Activated CD4-positive, alpha-beta T cell treated with anti-CD3 and anti-CD28 coated beads, Interleukin-2, amount 50 U/mL, for 4 hours (primary cell): ENCODE data around the gene ACAD10.

Experiments used
- DNase-seq, 2 experiments: peaks; one replicate each; pipeline ENCODE4 v3.0.0-alpha.2; 2020

Gene ACAD10

GRCh38 chr12:111780166-111780565 lies 94.3 kb downstream of the ACAD10 start:
- DNase-seq = no peak

- no peak for DNase-seq
Observed at GRCh38 chr12:111780615-111781014, 94.8 kb downstream of the ACAD10 start.

DNA sequence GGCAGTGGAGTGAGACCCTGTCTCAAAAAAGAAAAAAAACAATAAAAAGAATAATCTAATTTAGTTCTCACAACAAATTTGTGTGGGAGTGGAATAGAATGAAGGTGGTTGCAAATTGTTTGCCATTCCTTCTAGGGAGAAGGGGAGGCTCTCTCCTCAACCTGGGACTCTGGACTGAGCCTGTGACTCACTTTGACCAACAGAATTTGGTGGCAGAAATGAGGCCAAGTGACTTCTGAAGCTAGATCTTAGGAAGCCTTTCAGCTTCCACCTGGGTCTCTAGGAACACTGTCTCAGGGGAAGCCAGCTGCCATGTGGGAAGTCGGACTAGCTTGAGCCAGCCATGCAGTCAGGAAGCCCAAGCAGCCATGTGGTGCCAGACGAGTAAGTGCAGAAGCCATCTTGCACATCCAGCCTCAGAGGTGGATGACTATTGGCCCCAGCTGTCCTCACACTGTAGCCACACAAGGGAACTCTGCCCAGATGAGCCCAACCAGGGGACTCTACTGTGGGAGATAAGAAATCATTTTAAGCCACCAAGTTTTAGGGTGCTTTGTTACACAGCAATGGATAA lies 95.3 kb downstream of the ACAD10 start:
- DNase-seq = no peak

DNA sequence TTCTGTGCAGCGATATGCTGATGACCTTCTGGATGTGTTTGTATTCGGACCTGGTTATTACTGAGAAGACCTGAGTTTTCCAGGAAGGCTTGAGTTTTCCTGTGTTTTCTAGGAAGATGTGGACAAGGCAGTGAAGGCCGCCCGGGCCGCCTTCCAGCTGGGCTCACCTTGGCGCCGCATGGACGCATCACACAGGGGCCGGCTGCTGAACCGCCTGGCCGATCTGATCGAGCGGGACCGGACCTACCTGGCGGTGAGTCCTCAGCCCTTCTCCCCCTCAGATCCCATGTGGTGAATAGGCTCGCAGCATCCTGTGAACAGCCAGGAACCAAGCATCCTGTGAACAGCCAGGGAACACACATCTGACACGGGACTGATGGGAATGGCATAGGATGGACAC lies 97.2 kb downstream of the ACAD10 start:
- no peak for DNase-seq

DNA sequence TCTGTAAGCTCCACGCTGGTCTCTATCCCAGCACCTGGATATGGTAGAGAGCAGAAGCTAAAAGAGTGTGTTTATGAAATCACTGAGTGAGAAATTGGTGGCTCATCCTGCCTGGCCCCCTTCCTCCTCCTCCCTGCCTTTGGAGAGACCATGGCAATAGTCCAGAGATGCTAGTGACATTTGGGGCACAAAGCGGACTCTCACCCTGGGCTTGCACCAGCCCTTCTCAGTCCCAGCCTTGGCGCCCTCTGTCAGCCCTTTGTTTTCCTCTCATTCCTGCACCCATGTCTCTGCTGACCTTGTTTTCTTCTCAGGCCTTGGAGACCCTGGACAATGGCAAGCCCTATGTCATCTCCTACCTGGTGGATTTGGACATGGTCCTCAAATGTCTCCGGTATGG lies 99.1 kb downstream of the ACAD10 start:
- DNase-seq = no peak

DNA sequence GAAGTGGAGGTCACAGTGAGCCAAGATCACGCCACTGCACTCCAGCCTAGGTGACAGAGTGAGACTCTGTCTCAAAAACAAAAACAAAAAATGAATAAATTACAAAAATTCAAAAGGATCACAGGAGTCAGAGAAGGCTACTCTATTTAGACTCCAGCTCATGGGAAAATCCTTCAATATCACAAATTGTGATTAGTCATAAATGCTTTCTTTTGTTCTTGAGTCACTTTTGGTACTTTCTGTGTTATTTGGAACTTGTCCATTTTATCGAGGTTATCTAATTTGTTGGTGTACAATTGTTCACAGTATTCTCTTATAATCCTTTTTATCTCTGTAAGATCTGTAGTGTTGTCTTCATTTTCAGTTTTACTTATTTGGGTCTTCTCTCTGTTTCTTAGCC lies 99.8 kb downstream of the ACAD10 start:
- DNase-seq = no peak

GRCh38 chr12:111788178-111788654 lies 102.4 kb downstream of the ACAD10 start:
- DNase-seq = no peak

GRCh38 chr12:111789779-111790178 lies 103.9 kb downstream of the ACAD10 start:
- no peak for DNase-seq

DNA sequence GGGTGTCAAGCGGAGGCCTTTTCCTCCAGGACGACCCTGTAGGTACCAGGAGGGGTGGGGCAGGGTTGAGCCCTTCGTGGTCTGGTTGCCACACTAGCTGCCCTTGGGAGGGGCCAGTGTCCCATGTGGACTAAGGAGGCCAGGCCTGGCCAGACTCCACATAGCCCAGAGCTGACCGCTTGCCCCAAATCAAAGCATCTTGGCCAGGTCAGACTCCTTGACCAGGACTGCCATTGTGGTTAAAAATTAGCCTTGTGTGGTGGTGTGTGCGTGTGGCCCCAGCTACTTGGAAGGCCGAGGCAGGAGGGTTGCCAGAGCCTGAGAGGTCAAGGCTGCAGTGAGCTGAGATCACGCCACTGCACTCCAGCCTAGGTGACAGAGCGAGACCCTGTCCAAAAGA lies 105.7 kb downstream of the ACAD10 start:
- no peak for DNase-seq

- DNase-seq = no peak
Observed at GRCh38 chr12:111792155-111792855, 106.5 kb downstream of the ACAD10 start.

DNA sequence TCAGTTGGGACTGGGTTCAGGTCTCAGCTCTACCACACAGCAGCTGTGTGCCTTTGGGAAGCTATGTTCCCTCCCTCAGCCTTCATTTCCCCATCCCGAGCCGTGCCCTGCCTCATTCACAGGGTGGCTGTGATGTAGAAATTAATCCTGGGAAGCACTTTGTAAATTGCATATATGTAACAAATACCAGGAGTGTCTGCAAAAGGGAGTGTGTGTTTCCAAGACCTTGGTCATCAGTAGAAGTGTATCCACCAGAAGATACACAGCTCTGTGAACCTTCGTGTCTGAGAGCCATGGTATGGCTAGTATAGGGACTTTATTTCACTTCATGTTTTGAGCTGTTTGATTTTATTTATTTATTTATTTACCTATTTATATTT lies 107.0 kb downstream of the ACAD10 start:
- no peak for DNase-seq

DNA sequence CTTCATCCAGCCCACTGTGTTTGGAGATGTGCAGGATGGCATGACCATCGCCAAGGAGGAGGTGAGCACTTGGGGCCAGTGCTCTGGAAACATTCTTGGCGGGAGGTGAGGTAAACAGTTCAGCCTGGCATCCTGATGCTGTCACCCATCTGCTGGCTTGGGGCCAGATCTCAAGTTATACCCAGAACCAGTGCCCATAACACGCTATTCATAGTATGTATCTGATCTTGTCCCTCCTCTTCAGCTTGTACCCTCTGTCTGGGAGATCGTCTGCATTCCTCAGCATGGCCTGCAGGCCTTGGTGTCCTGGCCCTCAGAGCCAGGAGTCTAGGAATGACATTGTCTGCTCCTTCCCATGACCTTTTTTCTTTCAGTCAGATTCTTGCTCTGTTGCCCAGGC lies 112.3 kb downstream of the ACAD10 start:
- no peak for DNase-seq

DNA sequence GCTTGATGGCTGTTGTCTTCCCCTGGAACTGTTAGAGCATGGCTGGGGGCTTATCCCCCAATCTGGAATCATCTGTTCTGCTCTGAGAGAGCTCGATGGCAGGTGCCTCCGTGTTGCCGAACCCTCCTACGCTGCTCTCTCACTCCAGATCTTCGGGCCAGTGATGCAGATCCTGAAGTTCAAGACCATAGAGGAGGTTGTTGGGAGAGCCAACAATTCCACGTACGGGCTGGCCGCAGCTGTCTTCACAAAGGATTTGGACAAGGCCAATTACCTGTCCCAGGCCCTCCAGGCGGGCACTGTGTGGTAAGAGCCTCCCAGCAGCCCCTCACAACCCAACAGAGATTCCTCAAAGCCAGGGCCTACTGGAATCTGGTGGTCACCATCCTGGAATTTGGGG lies 113.9 kb downstream of the ACAD10 start:
- no peak for DNase-seq

GRCh38 chr12:111803038-111803626 lies 117.3 kb downstream of the ACAD10 start:
- no peak for DNase-seq

- no peak for DNase-seq
Observed at GRCh38 chr12:111803851-111804250, 118.0 kb downstream of the ACAD10 start.

- no peak for DNase-seq
Observed at GRCh38 chr12:111806304-111806703, 120.5 kb downstream of the ACAD10 start.
